Peyer's patch (tissue), 4 donors: Measurements from ENCODE around the gene SHISA6.

Source experiments
- POLR2A ChIP-seq, 2 donors: fragments of 450-650 bp; IDR thresholded peaks; one replicate each; pipeline ENCODE4 v1.5.1; 2017; ENCODE audit warnings: antibody characterized with exemption in 2 of 2, mild to moderate bottlenecking in 2 of 2, moderate library complexity in 2 of 2
- TF ChIP-seq, protein P1 (sequence below), 6 experiments: fragments of 450-650 bp in 4 of 6; fragments of 200-600 bp in 2 of 6; sonication (generic) in 1 of 6; IDR thresholded peaks; one replicate each; pipeline ENCODE4 v1.5.1; 2017 to 2019; ENCODE audit warnings: antibody characterized with exemption in 6 of 6, mild to moderate bottlenecking in 3 of 6, moderate library complexity in 1 of 6

DNA sequence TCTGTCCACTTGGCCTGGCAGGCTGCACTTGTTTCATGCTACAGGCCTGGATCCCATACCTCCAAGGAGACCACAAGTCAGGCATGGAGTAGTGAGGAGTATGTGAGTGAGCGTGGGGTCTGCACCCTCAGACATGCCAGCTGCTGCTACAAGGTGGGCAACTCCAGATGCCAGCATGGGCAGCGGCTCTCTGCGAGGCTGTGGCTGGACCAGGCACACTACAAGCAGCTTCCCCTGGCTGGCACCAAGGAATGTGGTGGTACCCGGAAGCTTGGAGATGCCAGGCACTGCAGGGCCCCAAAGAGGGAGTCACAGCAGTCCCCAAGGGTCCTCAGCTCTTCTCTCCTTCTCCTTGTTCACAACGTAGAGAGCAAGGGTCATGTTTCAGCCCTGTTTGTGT, 341.2 kb downstream of the SHISA6 start:
- TF ChIP-seq, protein P1, sequence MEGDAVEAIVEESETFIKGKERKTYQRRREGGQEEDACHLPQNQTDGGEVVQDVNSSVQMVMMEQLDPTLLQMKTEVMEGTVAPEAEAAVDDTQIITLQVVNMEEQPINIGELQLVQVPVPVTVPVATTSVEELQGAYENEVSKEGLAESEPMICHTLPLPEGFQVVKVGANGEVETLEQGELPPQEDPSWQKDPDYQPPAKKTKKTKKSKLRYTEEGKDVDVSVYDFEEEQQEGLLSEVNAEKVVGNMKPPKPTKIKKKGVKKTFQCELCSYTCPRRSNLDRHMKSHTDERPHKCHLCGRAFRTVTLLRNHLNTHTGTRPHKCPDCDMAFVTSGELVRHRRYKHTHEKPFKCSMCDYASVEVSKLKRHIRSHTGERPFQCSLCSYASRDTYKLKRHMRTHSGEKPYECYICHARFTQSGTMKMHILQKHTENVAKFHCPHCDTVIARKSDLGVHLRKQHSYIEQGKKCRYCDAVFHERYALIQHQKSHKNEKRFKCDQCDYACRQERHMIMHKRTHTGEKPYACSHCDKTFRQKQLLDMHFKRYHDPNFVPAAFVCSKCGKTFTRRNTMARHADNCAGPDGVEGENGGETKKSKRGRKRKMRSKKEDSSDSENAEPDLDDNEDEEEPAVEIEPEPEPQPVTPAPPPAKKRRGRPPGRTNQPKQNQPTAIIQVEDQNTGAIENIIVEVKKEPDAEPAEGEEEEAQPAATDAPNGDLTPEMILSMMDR (IDR thresholded peaks at IDR 0.05) = no peak
- TF ChIP-seq POLR2A (IDR thresholded peaks at IDR 0.05) = no peak
